HG02623 (cell line): Measurements from ENCODE around the gene EIF3C.
"Not testable (repeated sequence)": the region's sequence is repeated elsewhere in the genome, so short reads cannot be mapped to it uniquely, and the experiment has no call there.

Experiments
- ATAC-seq: cut with Tn5 transposase; IDR thresholded peaks from one replicate; pipeline ENCODE4 v1.9.1; 2021; ENCODE audit warnings: moderate library complexity; ENCODE audit not compliant: unreplicated experiment

The EIF3C gene

GRCh38 chr16:28711220-28712083, at the start of gene EIF3C:
Gene EIF3C, plus strand, starts transcription at chr16:28711464. Its CDS starts 223 bp downstream, at chr16:28711687.
- peak; percentile 98 for ATAC-seq

GRCh38 chr16:28666264-28666663, 45.0 kb upstream of the EIF3C start:
- ATAC-seq = not testable (repeated sequence)

- ATAC-seq = not testable (repeated sequence)
These were observed 43.8 kb upstream of the EIF3C start for GRCh38 chr16:28667480-28667879.

GRCh38 chr16:28668199-28668598, 43.1 kb upstream of the EIF3C start:
- ATAC-seq = not testable (repeated sequence)

GRCh38 chr16:28688327-28688952, 22.8 kb upstream of the EIF3C start:
- peak; percentile 35 for ATAC-seq

- ATAC-seq = not testable (repeated sequence)
These were observed 21.8 kb upstream of the EIF3C start for GRCh38 chr16:28689425-28689824.

- ATAC-seq = not testable (repeated sequence)
These were observed 19.5 kb upstream of the EIF3C start for GRCh38 chr16:28691722-28692121.

GRCh38 chr16:28693257-28693950, 17.9 kb upstream of the EIF3C start:
- ATAC-seq = not testable (repeated sequence)

GRCh38 chr16:28699792-28700191, 11.5 kb upstream of the EIF3C start:
- not testable (repeated sequence) for ATAC-seq

GRCh38 chr16:28700349-28700748, 10.9 kb upstream of the EIF3C start:
- not testable (repeated sequence) for ATAC-seq

- ATAC-seq = not testable (repeated sequence)
These were observed 9.9 kb upstream of the EIF3C start for GRCh38 chr16:28701384-28701783.

GRCh38 chr16:28704246-28704645, 7.0 kb upstream of the EIF3C start:
- not testable (repeated sequence) for ATAC-seq

- ATAC-seq = not testable (repeated sequence)
These were observed 11.8 kb downstream of the EIF3C start for GRCh38 chr16:28722852-28723650.

- ATAC-seq = not testable (repeated sequence)
These were observed 20.0 kb downstream of the EIF3C start for GRCh38 chr16:28731253-28731652.

GRCh38 chr16:28732455-28733124, 21.3 kb downstream of the EIF3C start:
- not testable (repeated sequence) for ATAC-seq

- not testable (repeated sequence) for ATAC-seq
These were observed 28.5 kb downstream of the EIF3C start for GRCh38 chr16:28739787-28740186.

GRCh38 chr16:28740631-28741030, 29.4 kb downstream of the EIF3C start:
- not testable (repeated sequence) for ATAC-seq

GRCh38 chr16:28741295-28741694, 30.0 kb downstream of the EIF3C start:
- ATAC-seq = not testable (repeated sequence)

- ATAC-seq = not testable (repeated sequence)
These were observed 35.5 kb downstream of the EIF3C start for GRCh38 chr16:28746618-28747350.
